ENCODE measurements around the gene DMXL2.

The DMXL2 gene

DNA sequence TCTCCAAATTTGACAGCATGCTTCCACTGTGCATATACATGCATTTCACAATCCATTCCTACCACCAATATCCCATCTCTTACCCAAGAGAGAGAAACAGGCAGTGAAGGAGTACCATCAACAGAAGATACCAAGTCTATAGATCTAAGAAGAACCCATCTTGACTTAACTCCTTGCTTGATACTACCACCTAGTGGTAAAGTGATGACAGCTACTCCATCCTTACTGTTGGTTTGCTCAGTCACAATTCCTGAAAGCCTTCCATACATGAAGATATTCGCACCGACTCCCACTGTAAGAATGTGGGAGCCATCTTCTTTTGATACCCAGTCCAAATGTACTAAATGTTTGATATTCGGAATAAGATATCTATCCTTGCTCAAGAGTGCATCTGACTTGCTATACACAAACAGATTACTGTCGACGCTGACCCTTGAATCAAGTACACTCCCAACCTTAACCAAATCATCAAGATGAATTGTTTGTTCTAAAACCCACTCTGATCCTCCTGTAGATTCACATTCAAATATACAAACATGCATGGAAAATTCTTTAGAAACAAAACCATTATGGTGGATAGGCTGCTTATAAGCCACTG is 123.1 kb downstream of the DMXL2 start:
- no peaks in the 10 kb centered on the region for H3K9me3 Mint-ChIP-seq
- H3K4me1 Mint-ChIP-seq (ENCODE audit: low read depth), result no peaks in the 10 kb centered on the region
- H3K4me3 Mint-ChIP-seq, result no peak overlapping the region
- no peaks in the 10 kb centered on the region for H3K36me3 Mint-ChIP-seq (ENCODE audit: low read depth)
- no peaks in the 10 kb centered on the region for H3K27me3 Mint-ChIP-seq
- H3K27ac Mint-ChIP-seq, result no peak overlapping the region

DNA sequence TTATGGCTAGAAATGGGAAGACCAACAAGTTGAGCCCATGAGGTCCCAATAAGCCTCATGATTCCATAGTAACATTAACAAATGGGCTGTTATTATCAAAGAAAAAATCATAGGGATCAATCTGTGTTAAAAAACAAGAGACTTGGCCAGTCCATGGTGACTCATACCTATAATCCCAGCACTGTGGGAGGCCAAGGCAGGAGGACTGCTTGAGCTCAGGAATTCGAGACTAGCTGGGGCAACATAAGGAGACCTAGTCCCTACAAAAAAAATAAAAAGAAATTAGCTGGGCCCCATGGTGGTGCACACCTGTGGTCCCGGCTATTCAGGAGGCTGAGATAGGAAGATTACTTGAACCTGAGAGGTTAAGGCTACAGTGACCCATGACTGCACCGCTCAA is 124.8 kb downstream of the DMXL2 start:
- Mint-ChIP-seq H3K36me3 (ENCODE audit: low read depth) (no peaks in the 10 kb centered on the region), H3K27me3 (no peaks in the 10 kb centered on the region), H3K4me3 (no peak overlapping the region), H3K9me3 (no peaks in the 10 kb centered on the region), H3K27ac (no peak overlapping the region), H3K4me1 (ENCODE audit: low read depth) (no peaks in the 10 kb centered on the region)

- Mint-ChIP-seq H3K4me1 (ENCODE audit: low read depth) (no peaks in the 10 kb centered on the region), H3K27ac (no peak overlapping the region), H3K4me3 (no peak overlapping the region), H3K36me3 (ENCODE audit: low read depth) (no peaks in the 10 kb centered on the region), H3K27me3 (no peaks in the 10 kb centered on the region), H3K9me3 (no peaks in the 10 kb centered on the region)
Measured at GRCh38 chr15:51496246-51496645, 126.3 kb downstream of the DMXL2 start.

DNA sequence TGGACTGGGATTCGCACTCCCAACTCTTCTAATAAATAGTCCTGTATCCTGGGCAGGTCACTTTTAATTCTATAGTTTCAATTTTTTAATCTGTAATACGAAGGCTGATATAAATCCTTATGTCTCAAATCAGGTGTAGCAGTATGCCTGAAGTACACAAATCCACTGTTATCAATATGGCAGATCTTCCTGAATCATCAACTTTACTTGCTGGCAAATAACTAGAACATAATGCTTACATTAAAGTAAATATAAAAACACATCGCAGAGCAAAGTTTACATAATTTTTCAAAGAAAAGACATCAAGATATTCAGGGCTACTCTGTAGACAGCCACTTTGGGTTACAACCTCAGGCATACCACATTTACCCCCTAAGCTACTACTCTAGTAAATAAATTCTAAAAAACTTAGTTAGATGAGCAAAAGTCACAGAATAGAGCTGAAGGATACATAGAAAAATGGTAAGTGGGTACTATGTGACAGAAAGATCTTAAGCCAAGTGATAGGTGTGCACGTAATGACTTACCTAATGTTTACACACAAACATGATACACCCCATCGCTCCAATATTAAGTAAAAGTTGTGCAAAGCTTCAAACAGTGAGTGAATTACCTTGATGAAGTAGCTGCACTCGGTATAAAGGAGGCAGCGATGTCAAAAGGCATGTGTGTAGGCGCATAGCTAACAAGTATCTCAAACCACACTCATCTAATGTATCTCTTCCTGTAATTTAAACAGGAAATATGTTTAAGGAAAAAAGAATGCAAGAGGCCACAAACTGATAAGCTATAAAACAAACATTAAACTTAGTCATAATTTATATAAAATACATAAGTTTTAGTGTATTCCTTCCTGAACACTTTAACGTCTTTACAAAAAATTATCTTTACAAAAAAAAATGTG is 127.9 kb downstream of the DMXL2 start:
- no peak overlapping the region for H3K27ac Mint-ChIP-seq
- no peaks in the 10 kb centered on the region for H3K27me3 Mint-ChIP-seq
- no peaks in the 10 kb centered on the region for H3K9me3 Mint-ChIP-seq
- H3K36me3 Mint-ChIP-seq (ENCODE audit: low read depth), result no peaks in the 10 kb centered on the region
- no peak overlapping the region for H3K4me3 Mint-ChIP-seq
- H3K4me1 Mint-ChIP-seq (ENCODE audit: low read depth), result no peaks in the 10 kb centered on the region

GRCh38 chr15:51493892-51494291 is 128.7 kb downstream of the DMXL2 start:
- no peaks in the 10 kb centered on the region for H3K27me3 Mint-ChIP-seq
- no peaks in the 10 kb centered on the region for H3K36me3 Mint-ChIP-seq (ENCODE audit: low read depth)
- no peaks in the 10 kb centered on the region for H3K4me1 Mint-ChIP-seq (ENCODE audit: low read depth)
- H3K27ac Mint-ChIP-seq, result no peak overlapping the region
- H3K4me3 Mint-ChIP-seq, result no peak overlapping the region
- no peaks in the 10 kb centered on the region for H3K9me3 Mint-ChIP-seq

DNA sequence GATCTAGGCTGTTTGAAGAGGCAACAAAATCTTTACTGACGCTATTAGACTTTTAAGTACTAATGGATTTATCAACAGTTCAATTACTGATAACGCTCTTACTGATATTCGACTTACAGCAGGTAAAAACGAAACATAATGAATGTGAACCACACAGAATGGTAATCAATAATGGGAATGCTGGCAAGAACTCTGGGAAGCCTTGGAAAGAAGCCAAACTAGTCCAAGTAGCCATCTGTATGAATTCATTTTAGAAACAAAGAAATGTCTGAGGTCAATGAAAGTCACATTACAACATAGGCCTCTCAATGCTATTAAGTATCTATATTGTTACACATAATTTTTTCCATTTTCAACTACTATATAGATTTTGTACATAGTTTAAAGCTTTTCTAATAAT is 130.0 kb downstream of the DMXL2 start:
- Mint-ChIP-seq H3K4me3 (no peak overlapping the region), H3K36me3 (ENCODE audit: low read depth) (peaks cover 3% of the 10 kb centered on the region), H3K9me3 (no peaks in the 10 kb centered on the region), H3K27me3 (no peaks in the 10 kb centered on the region), H3K4me1 (ENCODE audit: low read depth) (no peaks in the 10 kb centered on the region), H3K27ac (no peak overlapping the region)

DNA sequence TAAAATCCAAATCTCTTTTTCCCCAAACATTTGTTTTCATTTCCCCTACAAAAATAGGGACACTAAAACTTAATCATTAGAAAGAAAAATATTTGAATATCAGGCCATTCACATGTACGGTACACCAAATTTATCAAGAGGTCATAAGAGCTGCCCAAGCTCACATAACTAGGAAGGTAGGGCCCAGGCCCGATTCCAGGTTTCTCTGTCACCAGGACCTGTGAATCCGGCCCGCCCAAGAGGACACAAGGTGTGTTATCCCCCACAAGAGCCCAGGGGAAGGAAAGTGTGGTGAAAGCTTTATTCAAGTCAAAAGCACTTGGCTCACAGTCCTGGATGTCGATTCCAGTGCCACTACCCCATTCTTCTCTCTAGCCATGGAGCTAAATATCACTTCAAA is 130.6 kb downstream of the DMXL2 start:
- no peaks in the 10 kb centered on the region for H3K9me3 Mint-ChIP-seq
- H3K4me3 Mint-ChIP-seq, result no peak overlapping the region
- H3K27ac Mint-ChIP-seq, result no peak overlapping the region
- no peaks in the 10 kb centered on the region for H3K27me3 Mint-ChIP-seq
- H3K36me3 Mint-ChIP-seq (ENCODE audit: low read depth), result peaks cover 4% of the 10 kb centered on the region
- H3K4me1 Mint-ChIP-seq (ENCODE audit: low read depth), result no peaks in the 10 kb centered on the region

DNA sequence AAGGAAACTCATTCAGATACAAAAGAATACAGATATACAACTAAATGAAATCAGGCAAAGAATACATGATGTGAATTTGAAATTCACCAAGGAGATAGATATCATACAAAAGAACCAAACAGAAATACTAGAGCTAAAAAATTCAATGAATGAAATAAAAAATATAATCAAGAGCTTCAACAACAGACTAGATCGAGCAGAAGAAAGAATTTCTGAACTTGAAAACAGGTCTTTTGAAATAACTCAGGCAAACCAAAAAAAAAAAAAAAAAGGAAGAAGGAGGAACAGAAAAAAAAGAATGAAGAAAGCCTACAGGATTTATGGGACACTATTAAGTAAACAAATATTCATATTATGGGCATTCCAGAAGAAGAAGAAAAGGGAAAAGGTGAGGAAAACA is 137.8 kb downstream of the DMXL2 start:
- Mint-ChIP-seq H3K27me3 (no peaks in the 10 kb centered on the region), H3K27ac (no peak overlapping the region), H3K4me1 (ENCODE audit: low read depth) (no peaks in the 10 kb centered on the region), H3K4me3 (no peak overlapping the region), H3K36me3 (ENCODE audit: low read depth) (peaks cover 36% of the 10 kb centered on the region), H3K9me3 (peaks cover 14% of the 10 kb centered on the region)

DNA sequence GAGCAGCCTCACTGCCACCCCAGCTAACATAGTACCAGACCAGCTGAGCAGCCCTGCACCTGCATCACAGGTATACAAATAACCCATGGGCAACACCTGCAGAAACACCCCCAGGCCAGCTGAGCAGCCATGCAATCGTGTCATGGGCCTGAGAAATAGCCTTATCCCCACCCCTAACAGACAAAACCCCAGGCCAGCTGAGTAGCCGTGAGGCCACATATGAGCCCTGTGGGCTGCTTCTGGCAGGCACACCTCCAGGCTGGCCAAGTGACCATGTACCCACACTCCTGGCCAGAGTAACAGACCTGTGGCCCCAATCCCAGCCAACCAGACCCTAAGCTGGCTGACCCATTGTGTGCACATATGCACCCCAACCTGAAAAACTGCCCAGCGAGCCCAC is 138.6 kb downstream of the DMXL2 start:
- Mint-ChIP-seq H3K36me3 (ENCODE audit: low read depth) (peaks cover 36% of the 10 kb centered on the region), H3K9me3 (peaks cover 14% of the 10 kb centered on the region), H3K4me1 (ENCODE audit: low read depth) (no peaks in the 10 kb centered on the region), H3K27ac (no peak overlapping the region), H3K4me3 (no peak overlapping the region), H3K27me3 (no peaks in the 10 kb centered on the region)

GRCh38 chr15:51483520-51483919 is 139.1 kb downstream of the DMXL2 start:
- peaks cover 36% of the 10 kb centered on the region for H3K36me3 Mint-ChIP-seq (ENCODE audit: low read depth)
- peaks cover 14% of the 10 kb centered on the region for H3K9me3 Mint-ChIP-seq
- H3K27ac Mint-ChIP-seq, result no peak overlapping the region
- H3K4me1 Mint-ChIP-seq (ENCODE audit: low read depth), result no peaks in the 10 kb centered on the region
- no peak overlapping the region for H3K4me3 Mint-ChIP-seq
- no peaks in the 10 kb centered on the region for H3K27me3 Mint-ChIP-seq

GRCh38 chr15:51475736-51476135 is 146.8 kb downstream of the DMXL2 start:
- no peaks in the 10 kb centered on the region for H3K27me3 Mint-ChIP-seq
- H3K4me1 Mint-ChIP-seq (ENCODE audit: low read depth), result no peaks in the 10 kb centered on the region
- H3K9me3 Mint-ChIP-seq, result no peaks in the 10 kb centered on the region
- H3K4me3 Mint-ChIP-seq, result no peak overlapping the region
- H3K27ac Mint-ChIP-seq, result no peak overlapping the region
- H3K36me3 Mint-ChIP-seq (ENCODE audit: low read depth), result peaks cover 19% of the 10 kb centered on the region

- no peaks in the 10 kb centered on the region for H3K27me3 Mint-ChIP-seq
- no peaks in the 10 kb centered on the region for H3K9me3 Mint-ChIP-seq
- H3K4me1 Mint-ChIP-seq (ENCODE audit: low read depth), result no peaks in the 10 kb centered on the region
- peaks cover 1% of the 10 kb centered on the region for H3K36me3 Mint-ChIP-seq (ENCODE audit: low read depth)
- no peak overlapping the region for H3K4me3 Mint-ChIP-seq
- no peak overlapping the region for H3K27ac Mint-ChIP-seq
Measured at GRCh38 chr15:51470512-51470911, 152.1 kb downstream of the DMXL2 start.

GRCh38 chr15:51460796-51461195 is 161.8 kb downstream of the DMXL2 start:
- no peak overlapping the region for H3K4me3 Mint-ChIP-seq
- peaks cover 13% of the 10 kb centered on the region for H3K36me3 Mint-ChIP-seq (ENCODE audit: low read depth)

GRCh38 chr15:51450001-51450400 is 172.6 kb downstream of the DMXL2 start:
- no peaks in the 10 kb centered on the region for H3K4me1 Mint-ChIP-seq (ENCODE audit: low read depth)
- peaks cover 19% of the 10 kb centered on the region for H3K36me3 Mint-ChIP-seq (ENCODE audit: low read depth)
- H3K9me3 Mint-ChIP-seq, result no peaks in the 10 kb centered on the region
- H3K4me3 Mint-ChIP-seq, result no peak overlapping the region
- no peak overlapping the region for H3K27ac Mint-ChIP-seq
- no peaks in the 10 kb centered on the region for H3K27me3 Mint-ChIP-seq

More at GRCh38 chr15:51460796-51461195, 161.8 kb downstream of the DMXL2 start:
- Mint-ChIP-seq H3K27ac (no peak overlapping the region), H3K9me3 (no peaks in the 10 kb centered on the region), H3K4me1 (ENCODE audit: low read depth) (no peaks in the 10 kb centered on the region), H3K27me3 (no peaks in the 10 kb centered on the region)

DNA sequence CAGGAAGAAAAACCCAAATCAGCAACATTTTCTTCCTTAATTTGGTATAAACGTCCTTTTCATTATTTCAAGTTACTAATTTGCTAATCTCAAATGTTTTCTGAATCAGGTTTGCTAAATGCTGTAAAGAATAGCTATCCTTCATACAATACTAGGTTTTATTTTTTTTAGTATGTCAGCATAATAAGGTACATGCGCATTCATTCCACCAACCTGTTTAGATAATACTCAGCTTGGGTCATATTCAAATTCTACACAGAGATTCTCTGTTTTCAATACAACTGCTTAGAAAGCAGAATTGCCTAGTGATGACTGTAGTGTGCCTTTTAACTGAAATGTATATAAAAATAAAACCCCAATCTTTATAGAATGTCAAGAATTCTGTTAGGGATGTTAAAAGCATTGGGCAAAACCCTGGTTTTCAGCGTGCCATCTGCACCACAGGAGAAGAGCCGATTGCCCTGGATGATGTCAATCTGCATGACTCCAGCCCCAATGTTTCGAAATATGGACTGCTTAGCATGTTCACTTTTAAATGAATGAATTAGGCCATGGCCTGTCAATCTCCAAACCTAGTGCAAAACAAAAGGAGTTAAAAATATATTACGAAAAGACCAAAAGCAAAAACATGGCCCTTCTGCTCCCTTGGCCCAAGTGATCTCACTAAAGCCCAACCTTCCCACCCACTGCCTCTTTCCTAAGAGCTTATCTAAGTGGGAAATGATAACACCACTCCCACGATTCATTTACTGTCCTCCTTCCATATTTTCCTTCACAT is 173.8 kb downstream of the DMXL2 start:
- Mint-ChIP-seq H3K27me3 (no peaks in the 10 kb centered on the region), H3K4me3 (no peak overlapping the region), H3K4me1 (ENCODE audit: low read depth) (no peaks in the 10 kb centered on the region), H3K36me3 (ENCODE audit: low read depth) (peaks cover 19% of the 10 kb centered on the region), H3K9me3 (no peaks in the 10 kb centered on the region), H3K27ac (no peak overlapping the region)
